ENCODE results near the gene RFC2.
A peak's percentile ranks its signal among the peaks of the same experiment; 100 is the strongest.

The RFC2 gene

GRCh38 chr7:74293577-74293908 lies 39.3 kb upstream of the RFC2 start:
- H3K27ac ChIP-seq: no peak overlapping the region
- no peak for DNase-seq (ENCODE audit: low spot score)
- TF ChIP-seq CTCF (IDR thresholded peaks at IDR 0.05): no peak
- H3K4me3 ChIP-seq: no peak overlapping the region

GRCh38 chr7:74292757-74293576 lies 38.8 kb upstream of the RFC2 start:
- Histone ChIP-seq H3K27ac (no peak overlapping the region), H3K4me3 (no peak overlapping the region)
- no peak for DNase-seq (ENCODE audit: low spot score)
- no peak for TF ChIP-seq CTCF (IDR thresholded peaks at IDR 0.05)

- no peak overlapping the region for H3K4me3 ChIP-seq
- no peak overlapping the region for H3K27ac ChIP-seq
- no peak for TF ChIP-seq CTCF (IDR thresholded peaks at IDR 0.05)
- no peak for DNase-seq (ENCODE audit: low spot score)
Measured at GRCh38 chr7:74291535-74291934, 37.3 kb upstream of the RFC2 start.

GRCh38 chr7:74290981-74291441 lies 36.8 kb upstream of the RFC2 start:
- no peak for DNase-seq (ENCODE audit: low spot score)
- TF ChIP-seq CTCF (IDR thresholded peaks at IDR 0.05): no peak
- Histone ChIP-seq H3K4me3 (peak overlapping the region; percentile 88), H3K27ac (no peak overlapping the region)

GRCh38 chr7:74290553-74290950 lies 36.4 kb upstream of the RFC2 start:
- TF ChIP-seq CTCF (IDR thresholded peaks at IDR 0.05): no peak
- no peak for DNase-seq (ENCODE audit: low spot score)
- Histone ChIP-seq H3K27ac (peak overlapping the region; percentile 69 to 86), H3K4me3 (peak overlapping the region; percentile 88)

GRCh38 chr7:74289659-74290552 lies 35.7 kb upstream of the RFC2 start:
- no peak for DNase-seq (ENCODE audit: low spot score)
- Histone ChIP-seq H3K4me3 (peak overlapping the region; percentile 88), H3K27ac (peak overlapping the region; percentile 69 to 86)
- no peak for TF ChIP-seq CTCF (IDR thresholded peaks at IDR 0.05)

Data from coronary artery (tissue), 2 donors.